Astrocyte of the spinal cord (primary cell): ENCODE results near the gene ASXL2.

Source experiments
- DNase-seq: peaks from one replicate; pipeline ENCODE4 v3.0.0; 2011; ENCODE audit warnings: low read depth, low spot score
- H3K4me3 ChIP-seq: 2 replicates; pipeline ENCODE4 v1.5.1; 2011; ENCODE audit warnings: low read depth, mild to moderate bottlenecking, low read length, moderate library complexity
- in situ Hi-C: cut with HindIII; loops from 2 replicates; pipeline ENCODE4 v1.10.0; 2017; ENCODE audit warnings: low sequenced_read_pairs
- TF ChIP-seq, protein P1 (sequence below): IDR thresholded peaks from 2 replicates; pipeline ENCODE4 v1.5.1; 2012; ENCODE audit warnings: low read depth, mild to moderate bottlenecking, low read length, inconsistent platforms

The ASXL2 gene

DNA sequence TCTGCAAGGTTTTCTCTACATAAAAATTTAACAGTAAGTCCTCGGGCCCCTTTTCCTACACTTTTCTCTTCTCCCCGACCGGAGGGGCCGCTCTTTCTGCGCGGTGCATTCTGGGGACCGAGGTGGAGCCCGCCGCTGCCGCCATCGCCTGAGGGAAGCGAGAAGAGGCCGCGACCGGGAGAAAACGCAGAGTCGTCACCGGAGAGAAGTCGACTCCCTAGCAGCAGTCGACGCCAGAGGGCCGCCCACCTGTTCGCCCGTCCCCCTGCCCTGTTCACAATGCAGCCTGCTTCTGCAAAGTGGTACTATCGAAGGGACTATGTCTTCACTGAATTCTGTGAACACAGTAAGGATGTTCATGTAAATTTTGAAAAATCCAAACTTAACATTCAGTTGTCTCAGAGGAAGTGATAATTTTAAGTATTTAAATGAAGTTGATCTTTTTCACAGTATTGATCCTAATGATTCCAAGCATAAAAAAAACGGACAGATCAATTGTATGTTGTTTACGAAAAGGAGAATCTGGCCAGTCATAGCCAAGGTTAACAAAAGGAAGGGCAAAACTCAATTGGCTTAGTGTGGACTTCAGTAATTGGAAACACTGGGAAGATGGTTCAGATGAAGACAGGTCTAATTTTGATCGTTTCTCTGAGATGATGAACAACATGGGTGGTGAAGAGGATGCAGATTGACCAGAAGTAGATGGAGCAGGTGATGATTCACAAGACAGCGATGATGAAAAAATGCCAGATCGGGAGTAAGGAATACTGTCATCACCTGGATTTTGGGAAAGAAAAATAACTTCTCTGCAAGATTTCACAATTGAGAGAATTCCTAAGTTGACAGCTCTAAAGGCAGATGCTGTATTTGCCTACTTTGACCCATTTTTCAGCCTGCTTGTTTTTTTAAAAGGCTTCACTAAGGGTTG lies 55.8 kb downstream of the ASXL2 start:
- TF ChIP-seq, protein P1, sequence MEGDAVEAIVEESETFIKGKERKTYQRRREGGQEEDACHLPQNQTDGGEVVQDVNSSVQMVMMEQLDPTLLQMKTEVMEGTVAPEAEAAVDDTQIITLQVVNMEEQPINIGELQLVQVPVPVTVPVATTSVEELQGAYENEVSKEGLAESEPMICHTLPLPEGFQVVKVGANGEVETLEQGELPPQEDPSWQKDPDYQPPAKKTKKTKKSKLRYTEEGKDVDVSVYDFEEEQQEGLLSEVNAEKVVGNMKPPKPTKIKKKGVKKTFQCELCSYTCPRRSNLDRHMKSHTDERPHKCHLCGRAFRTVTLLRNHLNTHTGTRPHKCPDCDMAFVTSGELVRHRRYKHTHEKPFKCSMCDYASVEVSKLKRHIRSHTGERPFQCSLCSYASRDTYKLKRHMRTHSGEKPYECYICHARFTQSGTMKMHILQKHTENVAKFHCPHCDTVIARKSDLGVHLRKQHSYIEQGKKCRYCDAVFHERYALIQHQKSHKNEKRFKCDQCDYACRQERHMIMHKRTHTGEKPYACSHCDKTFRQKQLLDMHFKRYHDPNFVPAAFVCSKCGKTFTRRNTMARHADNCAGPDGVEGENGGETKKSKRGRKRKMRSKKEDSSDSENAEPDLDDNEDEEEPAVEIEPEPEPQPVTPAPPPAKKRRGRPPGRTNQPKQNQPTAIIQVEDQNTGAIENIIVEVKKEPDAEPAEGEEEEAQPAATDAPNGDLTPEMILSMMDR = no peak
- in situ Hi-C loops = no loop called here
- peak overlapping the region; percentile 11 for H3K4me3 ChIP-seq
- peak; percentile 25 for DNase-seq

GRCh38 chr2:25821225-25822056 lies 56.8 kb downstream of the ASXL2 start:
- peak; percentile 88 for DNase-seq
- TF ChIP-seq, protein P1 = no peak
- in situ Hi-C loops = no loop called here
- no peak overlapping the region for H3K4me3 ChIP-seq

- H3K4me3 ChIP-seq = no peak overlapping the region
- in situ Hi-C loops = no loop called here
- TF ChIP-seq, protein P1 = no peak
- no peak for DNase-seq
These were observed 58.7 kb downstream of the ASXL2 start for GRCh38 chr2:25819597-25820039.

GRCh38 chr2:25817630-25818029 lies 60.7 kb downstream of the ASXL2 start:
- TF ChIP-seq, protein P1 = no peak
- H3K4me3 ChIP-seq = no peak overlapping the region
- DNase-seq = no peak
- in situ Hi-C loops = no loop called here

- no peak for DNase-seq
- no peak overlapping the region for H3K4me3 ChIP-seq
- TF ChIP-seq, protein P1 = no peak
- in situ Hi-C loops = no loop called here
These were observed 61.3 kb downstream of the ASXL2 start for GRCh38 chr2:25817006-25817405.

DNA sequence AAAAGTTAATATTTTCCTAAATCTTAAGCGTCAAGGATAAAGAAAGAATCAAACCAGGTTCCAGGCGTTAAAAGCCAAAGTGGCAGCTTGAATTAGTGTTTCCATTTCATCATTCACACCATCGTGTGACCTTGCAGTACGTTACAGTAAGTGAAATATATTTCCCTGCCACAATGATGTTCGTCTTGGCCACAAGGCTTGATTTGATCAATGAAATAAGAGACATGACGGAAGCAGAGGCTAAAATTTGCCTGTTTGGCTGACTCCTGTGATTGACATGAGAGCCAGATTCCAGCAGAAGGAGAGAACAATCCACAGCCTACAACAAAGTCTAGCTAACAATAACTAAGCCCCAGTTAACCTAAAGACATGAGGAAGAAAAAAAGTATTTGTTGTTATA lies 62.0 kb downstream of the ASXL2 start:
- TF ChIP-seq, protein P1 = no peak
- no peak overlapping the region for H3K4me3 ChIP-seq
- in situ Hi-C loops = no loop called here
- no peak for DNase-seq
